ENCODE data around the gene DYNC2H1.

Gene DYNC2H1

DNA sequence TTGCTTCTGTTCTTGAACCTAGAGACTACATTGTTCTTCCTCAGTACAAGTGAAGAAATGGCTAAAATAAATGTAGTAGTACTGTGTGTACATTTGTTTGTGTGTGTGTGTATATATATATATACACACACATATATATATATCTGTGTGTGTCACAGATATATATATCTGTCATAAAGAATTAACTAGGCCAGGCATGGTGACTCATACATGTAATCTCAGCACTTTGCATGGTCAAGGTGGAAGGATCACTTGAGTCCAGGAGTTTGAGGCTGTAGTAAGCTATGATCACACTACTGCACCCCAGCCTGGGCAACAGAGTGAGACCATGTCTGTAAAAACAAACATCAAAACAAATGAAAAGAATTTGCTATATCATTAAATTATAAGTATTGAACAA is 164.8 kb downstream of the DYNC2H1 start:
- DNase-seq (ENCODE audit: low read depth) = peak; percentile 6

DNA sequence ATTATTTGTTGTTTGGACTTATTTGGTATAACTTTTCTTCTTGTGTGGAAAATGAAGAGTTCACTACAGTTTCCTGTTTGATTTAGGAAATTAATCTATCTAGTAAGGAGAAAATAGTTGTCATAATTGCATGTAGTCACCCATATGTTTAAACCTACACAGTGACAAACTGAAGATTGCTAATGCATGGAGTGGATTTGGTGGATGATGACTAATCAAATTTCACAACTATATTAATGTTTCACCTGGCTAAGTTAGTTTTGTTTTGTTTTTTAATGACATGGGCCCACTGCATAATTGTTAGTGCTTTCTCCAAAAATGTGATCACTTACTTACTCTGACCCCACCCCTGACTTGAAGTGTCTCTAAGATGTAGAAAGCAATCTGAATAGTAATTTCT is 170.6 kb downstream of the DYNC2H1 start:
- DNase-seq (ENCODE audit: low read depth) = peak; percentile 20

DNA sequence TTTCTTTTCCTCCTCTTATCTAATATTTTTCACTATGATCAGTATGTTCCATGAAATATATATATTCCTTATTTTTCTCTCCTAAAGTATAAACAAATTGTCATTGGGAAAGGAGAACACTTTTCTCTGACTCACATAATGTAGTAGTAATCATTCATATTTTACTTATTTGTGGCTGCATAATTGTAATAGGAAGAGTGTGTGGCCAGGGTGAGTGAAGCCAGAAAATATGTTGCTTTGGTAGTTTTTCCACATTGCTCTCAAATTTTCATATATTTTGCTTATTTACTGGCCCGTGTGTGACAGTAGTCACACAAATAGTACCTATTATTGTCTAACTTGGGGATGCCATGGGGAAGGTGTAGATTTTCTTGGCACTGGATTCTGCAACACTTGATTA is 172.1 kb downstream of the DYNC2H1 start:
- peak; percentile 22 for DNase-seq (ENCODE audit: low read depth)

DNA sequence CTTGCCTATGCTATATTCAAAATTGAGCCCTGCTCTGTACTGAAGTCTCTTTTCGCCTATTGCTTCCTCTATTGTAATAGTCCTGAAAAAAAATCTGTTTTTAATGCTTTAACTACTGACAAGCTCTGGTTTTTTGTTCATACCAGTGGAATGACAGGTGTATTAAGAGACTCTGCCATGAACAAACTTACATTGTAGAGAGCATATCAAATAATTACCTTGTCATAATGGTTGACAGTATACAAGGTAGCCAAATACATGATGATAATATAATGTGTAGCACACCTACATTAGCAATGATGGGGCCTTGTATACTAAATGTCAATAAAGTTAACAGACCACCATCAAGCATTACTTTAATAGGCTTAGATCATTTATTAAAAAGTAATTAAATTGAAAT is 175.0 kb downstream of the DYNC2H1 start:
- no peak for DNase-seq (ENCODE audit: low read depth)

DNA sequence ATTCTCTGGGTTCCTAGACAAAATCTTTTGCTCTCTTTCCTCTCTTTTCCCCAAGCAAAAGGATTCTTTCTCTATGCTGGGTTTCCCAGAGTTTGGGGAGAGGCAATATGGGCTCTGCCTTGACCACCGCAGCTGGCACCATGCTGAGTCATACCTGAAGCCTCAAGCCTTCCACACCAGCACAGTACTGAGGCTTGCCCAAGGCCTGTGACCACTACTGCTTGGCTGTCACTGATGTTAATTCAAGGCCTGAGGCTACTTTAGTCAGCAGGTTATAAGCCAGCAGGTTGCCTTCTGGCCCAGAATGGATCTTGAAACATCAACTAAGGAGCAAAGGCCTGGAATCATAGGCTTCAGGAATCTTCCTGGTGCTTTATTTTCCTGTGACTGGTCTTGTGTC is 185.3 kb downstream of the DYNC2H1 start:
- no peak for DNase-seq (ENCODE audit: low read depth)

DNA sequence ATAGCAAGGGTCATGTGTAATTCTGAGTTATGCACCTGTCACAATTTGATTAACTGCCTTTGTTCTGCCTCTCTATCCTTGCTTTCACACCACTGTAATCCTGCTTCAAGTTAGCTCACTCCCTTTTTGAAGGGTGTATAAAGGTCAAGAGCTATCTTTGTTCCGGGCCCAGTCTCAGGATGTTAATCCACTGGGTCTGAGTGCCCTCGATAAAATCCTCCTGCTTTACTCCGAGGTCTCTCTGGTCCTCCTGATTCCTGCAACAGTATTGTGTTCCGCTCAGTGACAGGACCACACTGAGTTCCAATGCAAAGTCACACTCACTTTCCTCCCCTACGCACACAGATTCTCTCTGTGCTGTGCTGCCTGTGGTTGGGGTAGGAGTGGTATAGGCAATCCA is 186.5 kb downstream of the DYNC2H1 start:
- DNase-seq (ENCODE audit: low read depth) = no peak

DNA sequence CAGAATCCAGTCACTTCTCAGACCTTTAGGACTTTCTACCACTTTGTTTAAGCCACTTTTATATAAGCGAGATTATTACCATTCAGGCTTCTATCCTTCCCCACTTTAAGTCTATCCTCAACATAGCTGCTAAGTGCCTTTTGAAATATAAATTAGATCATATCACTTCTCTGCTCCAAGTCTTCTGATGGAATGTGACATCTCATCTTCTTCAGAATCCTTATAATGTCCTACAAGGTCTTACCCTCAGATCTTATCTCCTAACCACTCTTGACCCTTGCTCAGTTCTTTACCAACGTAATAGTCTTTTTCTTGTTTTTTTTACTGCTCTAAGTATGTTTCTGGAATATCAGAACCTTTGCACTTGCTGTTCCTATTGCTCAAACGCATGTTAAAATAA is 188.7 kb downstream of the DYNC2H1 start:
- DNase-seq (ENCODE audit: low read depth) = no peak

DNA sequence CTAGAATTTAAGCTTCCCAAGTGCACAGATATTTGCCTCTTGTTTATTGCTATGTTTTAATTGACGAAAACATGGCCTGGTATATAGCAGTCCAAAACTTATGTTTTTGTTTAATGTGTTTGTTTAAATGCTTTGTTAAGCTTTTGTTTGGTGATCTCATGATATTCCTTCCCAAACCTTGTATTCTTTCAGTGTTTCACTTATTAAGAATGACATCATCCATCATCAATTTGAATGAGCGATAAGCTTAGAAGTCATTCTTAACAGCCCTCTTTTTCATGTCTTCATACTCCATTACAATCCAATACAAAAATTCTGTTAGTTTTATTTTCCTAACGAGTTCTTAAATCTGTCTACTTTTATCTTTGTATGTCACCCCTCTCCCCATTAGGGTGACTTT is 206.0 kb downstream of the DYNC2H1 start:
- no peak for DNase-seq (ENCODE audit: low read depth)

DNA sequence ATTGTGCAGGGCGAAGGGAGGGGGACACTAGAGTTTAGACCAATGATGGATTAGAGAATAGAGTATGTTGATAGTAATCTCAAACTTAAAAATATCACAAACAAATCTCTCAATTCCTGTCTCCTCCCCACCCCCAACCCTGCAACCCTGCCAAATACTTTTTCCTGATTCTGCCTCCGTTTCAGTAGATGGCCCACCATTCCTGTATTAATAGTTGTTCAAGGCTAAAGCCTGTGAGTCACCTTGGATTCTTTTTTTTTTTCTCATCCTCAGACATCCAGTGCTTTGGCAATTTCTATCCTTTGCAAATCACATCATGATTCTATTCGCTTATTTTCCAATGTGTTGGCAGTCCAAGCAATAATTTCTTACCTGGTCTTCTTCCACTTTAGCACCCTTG is 207.9 kb downstream of the DYNC2H1 start:
- peak; percentile 49 for DNase-seq (ENCODE audit: low read depth)

DNA sequence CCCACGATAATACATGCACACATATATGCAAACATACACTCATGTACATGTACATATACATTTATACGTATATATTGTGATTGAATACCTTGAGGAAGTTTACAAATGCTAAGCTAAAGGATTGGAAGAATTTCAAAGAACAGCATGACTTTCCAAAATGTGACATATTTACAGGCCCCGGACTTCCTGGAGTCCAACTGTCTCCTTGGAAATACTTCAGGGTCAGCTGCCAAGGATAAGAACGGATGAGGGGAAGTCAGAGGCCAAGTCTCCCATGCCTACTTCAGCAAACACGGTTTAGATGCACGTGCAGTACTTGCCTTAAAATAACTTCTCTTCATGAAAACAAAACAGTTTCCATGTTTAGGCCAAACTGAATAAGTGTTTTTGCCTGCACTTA is 213.6 kb downstream of the DYNC2H1 start:
- no peak for DNase-seq (ENCODE audit: low read depth)

DNA sequence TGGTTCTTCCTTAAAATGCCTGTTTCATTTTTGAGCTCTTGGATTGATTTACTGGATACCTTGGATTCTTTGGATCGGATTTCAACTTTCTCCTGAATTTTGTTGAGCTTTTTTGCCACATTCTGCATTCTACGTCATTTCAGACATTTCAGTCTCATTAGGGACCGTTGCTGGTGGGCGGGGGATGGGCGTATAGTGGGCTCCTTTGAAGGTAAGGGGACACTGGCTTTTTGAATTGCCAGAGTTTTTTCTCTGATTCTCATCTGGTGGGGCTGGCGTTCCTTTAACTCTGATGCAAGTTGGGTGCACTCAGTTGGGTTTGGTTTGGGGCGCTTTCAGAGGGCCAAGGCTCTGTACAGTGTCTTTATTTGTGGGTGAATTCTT is 216.5 kb downstream of the DYNC2H1 start:
- no peak for DNase-seq (ENCODE audit: low read depth)

DNA sequence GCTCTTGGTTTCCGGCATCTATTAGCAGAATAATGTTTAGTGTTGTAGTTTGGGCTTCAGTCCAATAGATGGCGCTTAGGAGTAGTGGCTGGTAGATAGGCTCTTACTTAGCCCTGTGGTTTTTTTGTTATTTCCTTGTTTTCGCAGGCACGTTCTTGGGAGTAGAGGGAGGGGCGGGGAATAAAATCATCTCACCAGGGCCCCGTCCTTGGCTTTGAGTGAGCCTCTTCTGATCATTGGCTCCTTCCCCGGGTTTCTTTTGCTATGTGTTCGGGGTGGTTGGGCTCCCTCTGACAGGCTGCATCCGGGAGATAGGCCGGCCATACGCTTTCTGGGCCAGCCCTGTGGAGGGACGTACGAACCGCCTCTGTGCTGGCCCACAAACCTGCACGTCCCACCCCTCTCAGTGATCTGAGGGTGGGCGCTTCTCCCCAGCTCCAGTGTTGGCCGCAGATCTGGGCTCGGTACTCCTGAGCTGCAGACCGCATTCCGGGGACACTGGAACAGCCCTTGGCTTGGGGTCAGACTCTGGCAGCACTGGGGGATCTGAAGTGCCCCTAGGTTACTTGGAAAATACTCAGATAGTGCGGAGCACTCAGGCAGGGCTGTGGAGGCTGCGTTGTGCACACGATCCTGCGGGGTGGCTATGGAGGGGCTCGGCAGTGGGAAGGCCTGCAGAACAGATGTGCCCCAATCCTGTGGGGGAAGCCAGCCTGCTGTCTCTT is 217.0 kb downstream of the DYNC2H1 start:
- peak; percentile 83 for DNase-seq (ENCODE audit: low read depth)

DNA sequence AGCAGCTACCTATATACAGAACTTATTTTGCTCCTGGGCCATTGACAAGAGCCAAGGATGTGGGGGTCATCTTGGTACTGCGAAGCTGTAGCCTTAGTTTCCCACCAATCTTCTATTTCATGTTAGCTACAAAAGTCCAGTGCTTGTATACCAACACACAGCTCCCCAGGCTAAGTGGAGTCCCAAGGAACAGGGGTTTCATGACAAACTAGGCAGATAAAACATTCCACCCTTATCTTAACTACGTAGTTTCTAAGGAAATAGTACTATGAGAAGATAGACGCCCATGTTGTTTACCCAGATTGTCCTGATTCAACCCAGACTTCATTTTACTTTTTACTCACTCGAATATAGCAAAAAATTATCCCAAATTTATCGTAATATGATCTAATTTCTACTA is 218.5 kb downstream of the DYNC2H1 start:
- DNase-seq (ENCODE audit: low read depth) = peak; percentile 30

DNA sequence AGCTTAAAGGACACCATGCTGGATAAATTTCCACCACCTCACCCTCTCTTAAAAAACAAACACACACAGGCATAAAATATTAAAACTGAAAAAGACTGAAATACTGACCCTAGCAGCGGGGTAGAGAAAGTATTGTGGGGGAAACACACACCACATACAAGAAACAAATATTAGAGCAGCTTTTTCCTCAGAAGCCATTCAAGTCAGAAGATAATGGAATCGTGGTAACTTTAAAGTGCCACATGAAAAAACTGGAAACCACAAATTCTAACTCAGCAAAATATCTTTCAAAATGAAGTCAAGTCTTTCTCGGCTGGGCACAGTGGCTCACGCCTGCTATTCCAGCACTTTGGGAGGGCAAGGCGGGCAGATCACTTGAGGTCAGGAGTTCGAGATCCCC is 223.2 kb downstream of the DYNC2H1 start:
- no peak for DNase-seq (ENCODE audit: low read depth)

DNA sequence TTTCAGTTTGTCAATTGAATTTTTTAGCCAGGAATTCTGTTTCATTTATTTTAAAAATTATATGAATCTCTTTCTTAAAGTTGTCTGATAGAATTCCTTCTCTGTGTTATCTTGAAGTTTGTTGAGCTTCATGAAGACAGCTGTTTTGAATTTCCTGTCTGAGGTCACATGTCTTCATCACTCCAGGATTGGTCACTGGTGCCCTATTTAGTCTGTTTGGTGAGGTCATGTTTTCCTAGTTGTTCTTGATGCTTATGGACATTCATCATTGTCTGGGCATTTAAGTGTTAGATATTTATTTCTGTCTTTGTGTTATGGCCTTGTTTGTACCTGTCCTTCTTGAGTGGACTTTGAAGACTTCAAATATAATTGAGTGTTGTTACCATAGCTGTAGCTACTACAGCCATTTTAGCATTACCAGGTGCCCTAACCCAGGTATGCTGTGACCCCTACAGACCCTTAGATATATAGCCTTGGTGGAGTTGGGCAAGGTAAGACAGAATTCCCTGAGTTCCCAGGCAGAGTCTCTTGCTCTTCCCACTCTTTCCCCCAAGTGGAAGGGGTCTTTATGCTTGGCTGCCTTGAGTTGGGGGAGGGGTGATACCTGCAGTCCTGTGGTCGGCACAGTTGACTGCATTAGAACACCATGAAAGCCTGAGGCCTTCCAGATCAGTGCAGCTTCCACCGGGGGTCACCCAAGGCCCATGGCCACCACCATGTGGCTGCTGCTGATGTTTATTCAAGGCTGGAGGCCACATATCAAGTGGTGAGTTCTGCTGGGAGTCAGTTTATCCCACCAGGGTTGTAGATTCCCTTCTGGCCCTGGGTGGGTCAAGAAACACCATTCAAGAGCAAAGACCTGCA is 229.6 kb downstream of the DYNC2H1 start:
- DNase-seq (ENCODE audit: low read depth) = peak; percentile 80

DNA sequence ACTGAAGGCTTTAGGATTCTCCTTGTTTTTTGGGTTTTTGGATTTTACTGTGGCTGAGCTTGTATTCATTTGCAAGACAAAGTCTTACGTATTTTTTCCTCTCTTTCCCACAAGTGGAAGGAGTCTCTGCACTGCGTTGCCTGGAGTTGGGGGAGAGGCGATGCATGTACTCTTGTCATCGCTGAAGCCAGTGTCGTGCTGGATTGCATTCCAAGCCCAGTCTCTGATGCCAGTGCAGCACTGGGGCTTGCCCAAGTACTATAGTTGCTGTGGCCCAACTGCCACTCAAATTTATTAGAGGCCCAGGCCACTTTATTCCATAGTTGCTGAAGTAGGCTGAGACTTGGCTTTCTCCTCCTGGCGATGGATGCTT is 230.2 kb downstream of the DYNC2H1 start:
- no peak for DNase-seq (ENCODE audit: low read depth)

DNA sequence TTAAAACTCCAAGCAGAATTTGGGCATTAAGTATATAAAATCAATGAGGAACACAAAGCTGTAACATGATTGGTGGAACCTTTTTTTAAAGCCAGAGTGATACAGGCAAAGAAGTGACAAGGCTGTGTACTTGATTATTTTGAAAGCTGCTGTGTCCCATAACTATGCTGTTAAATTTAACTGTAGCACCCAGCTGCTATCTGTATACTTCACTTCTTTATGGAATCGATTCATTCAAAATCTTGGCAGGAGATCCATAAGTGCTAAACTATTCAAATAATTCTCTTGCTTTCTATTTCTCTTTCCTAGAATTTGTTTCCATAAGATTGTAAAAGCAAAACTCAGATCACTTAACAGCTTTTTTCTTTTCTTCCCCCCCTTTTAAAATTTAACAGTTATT is 231.7 kb downstream of the DYNC2H1 start:
- no peak for DNase-seq (ENCODE audit: low read depth)

DNA sequence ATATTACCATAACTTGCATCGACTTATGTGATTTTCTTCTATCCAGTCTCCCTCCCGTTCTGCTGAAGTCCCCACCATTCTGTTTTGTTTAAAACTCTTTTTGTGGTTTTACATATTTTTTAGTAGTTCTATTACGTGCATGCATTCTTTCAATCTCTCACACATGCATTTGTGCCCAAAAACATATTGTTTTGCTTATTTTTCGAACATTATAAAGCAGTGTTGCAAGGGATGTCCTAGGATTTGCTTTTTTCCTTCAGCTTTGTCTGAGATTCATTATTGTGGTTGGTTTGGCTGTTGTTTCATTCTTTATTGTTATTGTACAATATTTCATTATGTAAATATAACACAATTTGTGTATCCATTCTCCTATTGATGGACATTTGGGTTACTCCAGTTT is 235.7 kb downstream of the DYNC2H1 start:
- no peak for DNase-seq (ENCODE audit: low read depth)

DNA sequence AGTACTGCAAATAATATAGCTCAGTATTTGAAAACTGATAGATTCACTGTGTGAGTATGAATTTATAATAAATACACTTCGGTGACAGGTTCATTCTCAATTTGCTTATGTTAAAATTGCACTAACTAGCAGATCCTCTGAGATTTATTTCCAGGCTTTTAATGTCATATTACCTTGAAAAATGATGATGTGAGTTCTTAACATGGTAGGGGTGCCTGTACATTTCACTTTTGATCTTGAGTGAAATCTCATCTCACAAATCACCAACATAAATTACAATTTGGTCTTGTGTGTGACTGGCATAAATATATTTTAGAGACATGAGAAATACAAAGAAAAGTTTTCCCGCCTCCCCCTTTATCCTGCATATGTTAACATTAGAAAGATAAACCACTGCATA is 240.4 kb downstream of the DYNC2H1 start:
- no peak for DNase-seq (ENCODE audit: low read depth)

DNA sequence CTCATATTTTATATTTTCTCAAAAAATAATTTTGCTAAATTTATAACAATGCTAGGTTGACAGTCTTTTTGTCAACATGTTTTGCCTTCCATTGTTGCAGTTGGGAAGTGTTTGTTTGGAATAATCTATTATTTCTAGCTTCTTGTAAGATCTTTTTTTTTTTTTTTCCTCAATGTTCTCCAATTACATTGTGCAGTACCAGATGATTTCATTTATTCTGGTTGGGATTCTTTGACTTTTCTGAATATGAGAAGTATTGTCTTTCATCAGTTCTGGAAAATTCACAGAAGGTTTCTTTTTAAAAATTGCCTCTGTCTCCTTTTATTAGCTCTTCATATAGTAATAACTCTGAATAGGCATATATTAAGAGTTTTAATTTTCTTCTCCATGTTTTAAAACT is 245.4 kb downstream of the DYNC2H1 start:
- no peak for DNase-seq (ENCODE audit: low read depth)

DNA sequence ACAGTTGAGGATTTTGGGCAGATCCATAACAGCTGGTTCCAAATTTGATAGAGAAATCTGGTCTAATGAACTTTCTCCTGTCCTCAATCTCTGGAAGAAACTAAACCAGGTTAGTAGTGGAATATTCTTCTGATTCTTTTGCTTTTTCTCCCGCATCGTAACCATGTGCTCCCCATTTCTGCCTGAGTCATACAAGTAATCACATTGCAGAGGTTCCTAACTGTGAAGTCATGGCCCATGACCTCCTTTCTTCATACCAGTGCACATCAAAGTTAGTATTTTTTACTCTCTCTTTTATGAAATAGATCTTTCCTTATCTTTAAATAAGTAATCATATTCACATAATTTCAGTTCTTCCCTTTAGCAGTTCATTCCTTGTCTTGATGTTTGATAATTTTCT is 249.0 kb downstream of the DYNC2H1 start:
- peak; percentile 89 for DNase-seq (ENCODE audit: low read depth)

DNA sequence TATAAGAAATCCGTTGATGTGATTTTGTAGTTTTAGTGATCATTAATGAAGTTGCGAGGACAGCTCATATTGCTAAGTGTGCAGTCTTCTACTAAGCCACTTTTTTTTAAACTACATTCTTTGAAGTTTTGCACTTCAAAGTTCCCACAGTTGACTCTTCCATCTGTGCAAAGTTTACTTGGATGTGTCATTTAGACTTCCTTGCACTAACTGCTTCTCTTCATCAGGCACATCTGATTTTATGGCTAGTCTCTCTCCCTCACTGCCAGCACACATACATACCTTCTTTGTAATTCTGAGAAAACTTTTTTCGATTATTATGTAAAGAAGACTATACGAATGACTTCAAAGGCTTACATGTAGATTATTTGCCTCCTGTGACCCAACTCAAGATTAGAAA is 250.0 kb downstream of the DYNC2H1 start:
- DNase-seq (ENCODE audit: low read depth) = peak; percentile 57

DNA sequence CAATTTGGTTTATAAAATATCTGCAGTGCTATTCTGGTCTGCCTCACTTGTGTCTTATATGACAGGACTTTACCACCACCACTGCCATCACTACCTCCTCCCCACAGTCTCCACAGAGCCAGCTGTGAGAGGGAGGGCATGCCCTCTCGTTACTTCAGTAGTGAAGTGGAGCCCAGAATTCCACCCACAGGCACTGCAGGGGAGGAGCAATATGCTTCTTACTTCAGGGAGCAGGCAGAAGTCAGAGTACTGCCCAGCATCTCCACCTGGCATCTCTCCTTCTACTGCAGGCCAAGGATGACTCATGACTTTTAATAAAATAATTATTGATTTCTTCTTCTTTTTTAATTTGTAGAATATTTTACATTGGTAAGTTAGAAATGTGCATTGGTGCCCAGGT is 255.5 kb downstream of the DYNC2H1 start:
- peak; percentile 28 for DNase-seq (ENCODE audit: low read depth)

DNA sequence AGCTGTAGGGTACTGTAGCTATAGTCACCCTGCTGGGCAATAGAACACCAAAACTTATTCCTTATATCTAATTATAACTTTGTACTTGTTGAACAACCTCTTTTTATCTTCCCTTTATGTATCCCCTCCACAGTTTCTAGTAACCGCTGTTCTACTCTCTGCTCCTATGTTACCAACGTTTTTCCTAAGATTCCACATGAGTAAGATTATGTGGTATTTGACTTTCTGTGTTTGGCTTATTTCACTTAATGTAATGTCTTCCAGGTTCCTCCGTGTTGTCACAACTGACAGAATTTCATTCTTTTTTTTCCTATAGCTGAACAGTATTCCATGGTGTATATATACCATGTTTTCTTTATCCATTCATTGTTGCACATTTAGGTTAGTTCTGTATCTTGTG is 258.4 kb downstream of the DYNC2H1 start:
- DNase-seq (ENCODE audit: low read depth) = no peak
